HPDE6-E6E7 (cell line): ENCODE measurements around the gene ZNF804B.
"Not testable (repeated sequence)": the region's sequence is repeated elsewhere in the genome, so short reads cannot be mapped to it uniquely, and the experiment has no call there.

Source experiments
- DNase-seq: peaks from one replicate; pipeline ENCODE4 v3.0.0; 2011; ENCODE audit warnings: missing footprints; ENCODE audit errors: extremely low spot score

ZNF804B gene

DNA sequence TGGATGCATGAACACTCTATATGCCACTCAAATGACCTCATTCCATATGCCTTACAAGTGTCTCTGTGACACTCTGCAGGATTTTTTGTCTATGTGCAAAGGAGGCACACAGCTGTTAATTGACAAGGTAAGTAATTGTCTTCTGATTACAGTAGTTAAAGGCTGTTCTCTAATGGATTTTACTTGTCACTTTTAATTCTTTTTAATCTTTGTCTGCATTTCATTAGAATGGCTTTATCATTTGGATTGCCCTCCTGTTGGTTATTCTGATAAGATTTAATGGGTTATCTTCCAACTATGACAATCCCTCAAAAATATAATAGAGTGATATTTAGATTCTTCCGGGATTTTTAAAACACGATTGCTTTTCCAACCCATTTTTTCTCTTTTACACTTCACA, 326.1 kb downstream of the ZNF804B start:
- DNase-seq: no peak

DNA sequence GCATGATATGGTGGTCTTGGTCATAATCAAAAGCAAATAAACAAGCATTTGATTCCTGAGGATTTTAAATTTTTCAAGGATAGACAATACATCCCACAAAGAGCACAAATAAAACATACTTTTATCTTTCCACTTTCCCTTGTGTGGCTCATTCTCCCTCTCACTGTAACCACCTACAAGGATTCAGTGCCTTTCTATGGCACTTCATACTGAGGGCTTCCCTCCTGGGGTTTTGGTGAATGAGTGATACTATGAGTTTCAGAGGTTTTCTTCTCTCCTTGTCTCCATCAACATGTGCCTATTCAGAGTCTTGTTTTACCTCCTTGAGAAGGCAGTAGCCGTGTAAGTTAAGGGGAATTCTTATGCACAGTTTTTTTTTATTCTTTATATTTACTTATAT, 332.1 kb downstream of the ZNF804B start:
- no peak for DNase-seq

DNA sequence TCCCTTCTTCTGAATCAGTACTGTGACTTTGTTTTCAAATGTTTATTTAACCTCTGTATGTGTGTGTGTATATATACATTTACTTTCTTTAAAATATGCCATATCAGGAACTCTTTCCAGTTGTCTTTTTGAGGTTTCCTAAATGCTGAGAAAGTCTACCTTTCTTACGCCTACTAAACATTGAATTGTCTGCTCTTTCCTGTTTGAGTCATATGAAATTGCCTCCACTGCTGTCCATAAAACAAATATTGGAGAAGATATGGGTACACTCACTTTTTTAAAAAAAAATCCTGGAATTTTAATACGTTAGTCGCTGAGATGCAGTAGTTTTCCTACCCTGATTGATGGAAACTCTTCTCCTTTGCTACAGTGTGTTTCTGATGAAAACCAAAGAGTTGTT, 334.8 kb downstream of the ZNF804B start:
- DNase-seq: no peak

DNA sequence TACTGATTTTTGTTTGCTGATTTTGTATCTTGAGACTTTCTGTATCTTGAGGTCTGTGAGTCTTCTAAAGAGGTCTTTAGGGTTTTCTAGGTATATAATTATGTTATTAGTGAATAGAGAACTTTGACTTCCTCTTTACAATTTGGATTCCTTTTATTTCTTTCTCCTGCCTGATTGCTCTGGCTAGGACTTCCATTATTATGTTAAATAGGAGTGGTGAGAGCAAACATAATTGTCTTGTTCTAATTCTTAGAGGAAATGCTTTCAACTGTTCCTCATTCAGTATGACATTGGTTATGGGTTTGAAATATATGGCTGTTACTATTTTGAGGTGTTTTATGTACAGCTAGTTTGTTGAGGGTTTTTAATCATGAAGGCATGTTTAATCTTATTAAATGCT, 344.1 kb downstream of the ZNF804B start:
- DNase-seq: no peak

DNA sequence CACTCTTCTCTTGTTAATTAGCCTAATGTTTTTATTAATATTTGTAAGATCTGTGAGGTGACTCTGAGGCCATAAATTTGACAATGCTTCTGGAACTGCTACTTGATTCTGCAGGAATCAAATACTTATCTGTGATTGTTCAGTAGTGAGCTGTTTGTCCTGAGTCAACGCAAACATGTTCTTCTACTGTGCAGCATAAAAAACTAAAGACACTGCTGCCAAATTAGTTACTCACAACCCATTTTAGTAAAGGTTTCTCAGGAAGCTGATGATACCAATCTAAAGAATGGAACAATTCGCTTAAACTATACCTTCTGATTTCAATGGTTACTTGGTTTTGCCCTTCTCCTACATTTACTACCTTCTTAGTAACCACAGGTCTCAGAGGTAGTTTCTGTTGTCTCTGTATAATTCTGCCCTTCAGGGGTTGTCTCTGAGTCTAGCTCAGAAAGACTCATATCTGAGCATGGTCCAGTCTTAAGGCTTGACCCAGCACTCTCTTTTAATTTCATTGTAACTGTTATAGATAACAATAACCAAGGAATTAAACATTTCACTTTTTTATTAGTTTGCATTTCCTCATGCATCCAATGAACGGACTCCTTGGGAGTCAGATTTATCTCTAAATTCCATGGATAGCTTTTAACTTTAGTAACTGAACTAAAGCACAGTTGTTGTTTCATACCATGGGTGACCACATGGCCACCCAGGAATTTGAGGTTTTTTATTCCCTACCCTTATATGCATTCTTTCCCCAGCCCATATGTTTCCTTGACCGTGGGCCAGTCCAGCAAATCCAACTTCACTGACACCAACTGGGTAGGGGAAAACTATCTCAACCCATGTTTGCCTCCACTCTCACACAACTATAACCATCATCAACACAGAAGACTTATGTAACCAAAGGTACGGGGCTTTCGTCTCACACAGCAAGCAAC, 345.5 kb downstream of the ZNF804B start:
- DNase-seq: no peak

DNA sequence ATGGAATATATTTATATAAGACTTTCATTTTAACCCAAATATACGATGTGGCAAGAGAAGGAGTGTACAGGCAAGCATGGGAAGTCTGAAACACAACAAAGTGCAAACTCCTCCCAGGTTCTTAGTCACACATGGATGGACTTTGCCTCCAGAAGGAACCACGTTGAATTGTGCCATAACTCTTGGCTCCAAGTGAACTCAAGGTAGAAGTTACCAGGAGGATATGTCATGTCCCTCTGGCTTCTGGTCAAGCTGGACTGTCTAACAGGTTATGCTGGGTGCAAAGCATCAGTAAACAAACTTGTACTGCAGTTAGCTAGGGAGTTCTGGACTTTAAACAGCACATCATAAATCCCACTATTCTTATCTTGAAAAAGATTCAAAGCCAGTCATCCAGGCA, 364.4 kb downstream of the ZNF804B start:
- DNase-seq: no peak

DNA sequence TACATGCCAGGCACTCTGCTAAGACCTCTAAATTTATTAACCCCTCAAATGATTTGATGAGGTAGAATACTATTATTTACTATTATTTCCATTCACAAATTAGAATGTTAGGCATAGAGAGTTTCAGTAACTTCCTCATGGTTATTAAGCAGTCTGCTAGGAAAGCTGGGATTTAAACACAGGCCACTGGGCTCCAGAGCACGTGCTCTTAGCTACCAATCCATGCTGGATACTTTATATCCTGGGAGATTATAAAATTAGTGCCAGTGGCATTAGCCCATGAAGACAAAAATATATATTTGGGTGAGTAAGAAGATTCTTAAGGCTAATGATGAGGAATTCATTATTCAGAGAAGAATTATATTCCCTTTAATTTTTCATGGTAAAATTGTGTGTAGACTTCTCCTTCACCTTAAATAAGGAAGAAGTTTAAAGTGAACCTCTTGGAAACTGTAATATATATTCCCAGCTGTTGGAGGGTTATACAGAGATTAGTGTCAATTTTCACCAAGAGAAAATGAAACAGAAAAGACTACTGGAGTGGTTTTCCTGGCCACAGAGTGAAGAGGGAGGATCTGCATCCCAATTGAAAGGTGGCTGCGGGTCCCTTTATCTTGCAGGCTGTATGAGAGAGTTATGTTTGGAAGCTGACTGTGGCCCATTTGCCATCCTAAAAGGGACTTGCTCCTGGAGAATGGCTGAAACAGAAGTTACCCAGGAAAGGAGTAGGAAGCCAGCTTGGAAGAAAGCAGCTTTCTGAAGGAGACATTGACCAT, 370.3 kb downstream of the ZNF804B start:
- DNase-seq: no peak

DNA sequence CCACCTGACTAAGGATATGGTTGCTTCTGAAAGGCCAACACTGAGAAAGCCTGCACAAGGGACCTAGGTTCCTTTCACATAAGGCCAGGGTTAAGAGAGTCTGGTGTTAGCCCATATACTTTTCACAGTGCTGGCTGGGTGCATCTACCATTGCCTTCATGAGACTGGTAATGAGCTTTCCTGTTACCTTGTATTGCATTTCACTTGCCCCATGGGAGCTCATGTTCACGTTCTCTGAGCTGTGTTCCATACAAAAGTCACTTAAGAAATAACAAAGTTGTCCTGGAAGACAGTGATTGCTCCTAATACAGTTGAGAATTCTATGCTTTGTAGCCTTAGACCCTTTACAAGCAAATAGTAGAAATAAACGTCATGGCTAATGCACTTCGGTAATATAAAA, 373.9 kb downstream of the ZNF804B start:
- no peak for DNase-seq

DNA sequence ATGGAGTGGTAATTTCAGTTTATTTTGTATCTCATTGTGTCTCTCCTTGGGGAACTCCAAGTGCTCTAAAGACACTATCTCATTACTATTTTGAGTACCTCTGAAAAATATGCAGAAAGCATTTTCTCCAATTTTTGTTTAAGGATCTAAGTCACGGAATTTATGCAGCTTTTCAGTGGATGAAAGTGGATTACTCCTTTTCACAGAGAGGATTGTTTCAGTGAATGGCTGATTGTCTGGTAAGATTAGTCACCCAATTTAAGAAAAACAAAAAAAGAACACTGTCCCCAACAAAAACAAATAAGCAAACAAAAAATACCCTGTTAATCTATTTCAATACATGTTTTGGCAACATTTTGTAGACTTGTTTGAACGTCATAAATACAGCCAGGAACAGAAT, 374.3 kb downstream of the ZNF804B start:
- no peak for DNase-seq

DNA sequence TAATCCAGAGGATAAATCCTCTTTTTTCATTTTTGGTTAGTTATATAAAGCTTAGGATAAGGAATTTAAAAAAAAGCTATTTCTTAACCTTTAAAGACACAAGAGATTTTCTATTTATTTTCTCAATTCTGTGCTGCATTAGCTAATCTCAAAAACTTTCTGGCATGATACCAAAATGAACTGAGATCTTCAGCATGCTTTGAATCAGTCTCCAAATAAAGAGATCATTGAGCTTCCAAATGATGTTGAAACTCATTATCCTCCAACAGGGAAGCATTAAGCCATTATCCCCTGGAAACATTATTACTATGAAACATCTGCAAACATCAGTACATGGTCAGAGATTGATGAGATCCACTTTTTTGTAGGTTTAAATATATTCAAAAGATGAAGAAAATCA, 386.3 kb downstream of the ZNF804B start:
- DNase-seq: no peak

DNA sequence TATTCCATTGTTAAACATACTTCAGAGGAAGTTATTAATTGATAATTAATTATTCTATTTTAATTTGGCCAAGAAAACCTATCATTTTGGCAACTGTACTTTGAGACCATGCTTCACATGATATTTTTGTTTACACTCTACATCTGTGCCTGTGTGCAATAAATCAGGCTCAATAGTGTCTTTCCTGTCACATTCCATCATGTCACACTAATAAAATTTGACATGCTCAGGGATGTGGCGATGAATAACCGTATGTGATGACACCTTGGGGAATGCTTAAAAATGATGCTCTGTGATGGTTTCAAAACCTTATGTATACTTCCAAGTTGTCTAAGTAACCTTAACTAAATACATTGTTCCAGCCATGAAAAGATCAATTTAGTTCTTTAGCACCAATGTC, 400.6 kb downstream of the ZNF804B start:
- DNase-seq: no peak

DNA sequence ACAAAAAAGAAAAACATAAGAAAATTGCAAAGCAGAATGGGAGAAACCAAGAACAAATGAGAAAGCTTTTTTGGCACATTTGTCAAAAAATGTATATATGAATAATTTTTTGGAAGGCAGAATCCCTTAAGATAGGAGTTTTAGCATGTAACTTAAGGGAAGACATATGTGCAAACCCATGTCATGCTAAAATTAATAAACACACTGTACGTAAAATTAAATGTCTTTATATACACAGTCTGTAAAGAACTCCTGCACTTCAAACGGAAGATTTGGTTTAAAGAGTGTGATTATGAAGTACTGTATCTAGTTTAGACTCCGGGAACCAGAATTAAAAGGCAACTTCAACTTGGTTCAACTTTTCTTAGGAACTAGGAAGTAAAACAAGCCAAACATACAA, 405.9 kb downstream of the ZNF804B start:
- no peak for DNase-seq

DNA sequence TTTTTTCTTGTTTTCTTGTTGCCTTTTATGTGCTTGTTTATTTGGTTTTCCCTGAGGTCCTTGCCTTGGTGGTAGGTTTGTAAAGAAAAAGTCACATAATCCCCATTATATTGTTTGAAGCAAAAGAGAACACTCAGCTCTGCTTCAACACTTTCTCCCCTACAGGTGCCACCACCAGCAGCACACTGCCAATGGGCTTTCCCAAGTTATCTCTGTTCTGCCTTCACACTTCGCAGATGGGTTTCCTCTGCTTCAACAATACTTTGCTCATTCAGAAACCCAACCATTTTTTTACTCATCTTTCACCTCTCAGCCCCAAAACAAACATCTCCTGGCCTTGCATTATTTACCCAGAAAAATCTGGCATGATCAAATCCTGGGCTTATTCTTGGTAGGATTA, 411.1 kb downstream of the ZNF804B start:
- DNase-seq: no peak

DNA sequence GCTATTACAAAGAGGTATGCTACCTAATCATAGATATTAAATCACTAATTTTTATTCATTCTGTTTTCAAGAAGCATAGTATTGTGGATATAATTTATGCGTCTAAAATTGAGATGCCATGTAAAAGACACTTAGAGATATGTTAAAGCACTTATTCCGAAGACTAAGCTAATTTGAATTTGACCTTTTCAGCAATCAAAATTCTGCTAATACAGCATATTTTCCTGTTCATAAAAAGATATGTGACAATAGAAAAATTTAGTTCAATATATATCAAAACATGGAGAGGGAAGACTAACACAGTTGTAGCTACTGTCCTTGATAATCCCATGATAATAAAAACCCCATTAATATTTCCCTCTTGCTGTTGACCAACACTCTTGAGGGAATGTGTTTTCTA, 422.6 kb downstream of the ZNF804B start:
- no peak for DNase-seq

DNA sequence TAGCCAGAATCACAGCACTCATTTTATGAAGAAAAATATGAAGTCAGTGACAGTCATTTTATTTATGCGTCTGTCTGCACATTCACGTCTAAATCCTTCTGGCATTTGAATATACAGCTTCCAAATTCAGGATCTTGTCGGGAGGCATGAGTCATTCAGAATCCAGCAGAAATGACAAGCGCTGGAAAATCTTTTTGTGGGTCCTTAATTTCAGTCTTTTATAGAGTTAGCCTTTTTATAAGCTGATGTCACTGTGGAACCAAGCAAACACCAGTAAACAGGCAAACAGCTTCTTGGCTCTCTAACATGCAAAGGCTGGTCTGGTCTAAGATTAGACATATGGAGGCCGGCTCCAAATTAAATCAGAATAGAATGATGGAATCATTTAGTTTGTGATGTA, 424.2 kb downstream of the ZNF804B start:
- no peak for DNase-seq

DNA sequence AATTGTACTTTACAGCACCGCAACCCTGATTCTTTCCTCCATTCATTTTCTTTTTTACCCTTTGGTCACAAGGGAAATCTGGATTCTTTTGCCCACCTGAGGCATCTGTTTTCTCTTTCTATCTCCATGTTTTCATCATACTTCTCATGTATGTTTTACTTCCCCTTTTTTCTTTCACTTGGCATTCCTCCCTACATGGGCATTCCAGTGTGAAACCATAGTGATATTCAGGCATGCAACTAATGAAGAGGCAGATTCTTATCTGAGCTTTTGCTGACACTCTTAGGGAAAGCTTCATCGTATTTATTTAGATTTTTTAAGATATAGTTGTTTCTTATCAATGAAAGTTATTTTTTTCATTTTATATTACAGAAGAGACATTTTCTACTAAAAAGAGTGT, 441.3 kb downstream of the ZNF804B start:
- no peak for DNase-seq

DNA sequence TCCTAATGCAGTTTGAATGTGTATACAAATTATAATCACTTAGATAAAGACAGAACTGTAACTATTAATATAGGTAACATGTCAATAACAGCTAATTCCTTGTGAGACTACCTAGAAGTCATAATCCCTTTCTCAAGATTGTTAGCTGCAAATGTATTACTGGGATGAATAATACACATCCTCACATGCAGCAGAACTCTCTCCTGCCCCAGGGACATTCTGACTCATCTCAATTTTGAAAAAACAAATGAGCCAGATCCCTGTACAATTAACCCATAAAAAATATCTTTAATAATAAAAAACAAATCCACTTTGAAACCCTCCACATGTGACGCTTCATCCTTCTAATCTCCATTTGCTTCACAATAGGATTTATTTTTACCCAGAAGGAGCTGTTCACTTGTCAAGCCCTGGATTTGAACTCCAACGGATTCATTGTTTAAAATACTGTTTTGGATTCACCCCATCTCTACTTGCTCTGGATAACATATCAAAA, 464.4 kb downstream of the ZNF804B start:
- DNase-seq: no peak

DNA sequence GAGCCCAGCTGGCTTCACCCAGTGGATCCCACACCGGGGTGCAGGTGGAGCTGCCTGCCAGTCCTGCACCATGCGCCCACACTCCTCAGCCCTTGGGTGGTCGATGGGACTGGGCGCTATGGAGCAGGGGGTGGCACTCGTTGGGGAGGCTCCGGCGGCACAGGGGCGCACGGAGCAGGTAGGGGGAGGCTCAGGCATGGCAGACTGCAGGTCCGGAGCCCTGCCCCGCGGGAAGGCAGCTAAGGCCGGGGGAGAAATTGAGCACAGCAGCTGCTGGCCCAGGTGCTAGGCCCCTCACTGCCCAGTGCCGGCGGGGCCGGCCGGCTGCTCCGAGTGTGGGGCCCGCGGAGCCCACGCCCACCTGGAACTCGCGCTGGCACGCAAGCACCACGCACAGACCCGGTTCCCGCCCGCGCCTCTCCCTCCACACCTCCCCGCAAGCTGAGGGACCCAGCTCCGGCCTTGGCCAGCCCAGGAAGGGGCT, 469.2 kb downstream of the ZNF804B start:
- DNase-seq: not testable (repeated sequence)

DNA sequence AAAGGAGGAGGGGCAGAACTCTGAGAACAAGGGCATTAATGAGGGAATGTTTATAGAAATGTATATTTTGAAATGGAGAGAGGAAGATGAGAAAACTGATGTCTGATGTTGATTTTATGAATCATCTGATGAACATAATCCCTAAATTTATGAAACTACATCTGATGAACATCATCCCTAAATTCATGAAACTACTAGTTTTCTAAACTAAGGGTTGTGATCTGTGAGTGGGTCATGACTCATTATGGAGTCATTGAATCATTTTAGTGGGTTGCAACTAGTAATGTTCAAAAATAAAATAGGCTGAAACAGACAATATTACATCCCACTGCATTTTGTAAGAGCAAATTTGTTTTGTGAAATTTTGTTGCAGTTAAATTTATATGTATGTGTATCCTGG, 478.7 kb downstream of the ZNF804B start:
- no peak for DNase-seq

DNA sequence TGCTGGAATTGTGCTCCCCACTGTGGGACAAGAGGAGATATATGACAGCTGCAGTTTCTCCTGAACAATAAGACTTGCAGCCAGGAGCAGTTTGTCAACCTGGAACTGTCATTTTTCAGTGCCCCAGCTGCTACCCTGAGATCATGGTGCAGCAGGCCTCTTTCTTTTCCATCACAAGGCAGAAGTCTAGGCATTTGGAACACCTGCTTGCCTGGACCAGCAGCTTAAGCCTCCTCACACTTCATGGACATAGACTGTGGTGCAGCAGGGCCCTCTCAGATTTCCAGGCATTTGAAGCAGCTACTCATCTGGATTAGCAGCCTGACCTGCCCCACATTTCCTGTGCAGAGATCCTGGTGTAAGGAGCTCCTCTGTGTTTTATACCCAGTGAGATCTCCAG, 486.7 kb downstream of the ZNF804B start:
- no peak for DNase-seq

DNA sequence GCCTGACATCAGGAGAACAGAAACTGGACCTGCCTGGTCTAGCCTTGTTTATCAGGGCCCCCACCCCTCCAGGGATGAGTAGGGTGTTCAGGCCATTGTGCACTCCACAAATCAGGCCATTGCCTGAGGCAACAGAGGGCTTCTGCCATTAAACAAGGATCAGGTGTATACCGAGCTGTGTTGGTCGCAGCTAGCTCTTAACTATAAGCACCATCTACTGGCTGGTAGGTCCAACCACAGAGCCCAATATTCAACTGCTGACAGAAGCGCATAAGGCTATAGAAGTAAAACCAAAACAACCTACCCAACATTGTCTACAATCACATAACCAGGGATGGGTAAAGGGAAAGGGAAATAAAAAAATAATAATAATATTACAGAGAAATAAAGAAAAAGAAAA, 487.7 kb downstream of the ZNF804B start:
- no peak for DNase-seq

DNA sequence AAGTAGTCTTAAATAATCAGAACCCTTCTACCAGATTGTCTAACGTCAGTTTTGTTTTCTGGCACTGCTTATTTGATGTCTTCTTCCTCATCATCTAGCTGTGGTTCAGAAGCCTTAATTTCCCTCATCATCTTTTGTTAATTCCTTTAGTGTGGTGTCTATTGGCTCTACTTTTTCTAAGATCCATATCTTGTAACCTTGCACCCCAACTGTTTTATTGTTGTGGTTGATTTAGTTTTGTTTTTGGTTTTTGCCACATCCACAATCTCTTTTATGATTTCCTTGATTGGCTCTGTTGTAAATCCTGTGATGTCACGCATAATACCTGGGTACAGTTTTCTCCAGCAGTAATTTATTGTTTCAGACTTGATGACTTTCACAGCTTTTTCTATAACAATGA, 499.6 kb downstream of the ZNF804B start:
- DNase-seq: no peak

DNA sequence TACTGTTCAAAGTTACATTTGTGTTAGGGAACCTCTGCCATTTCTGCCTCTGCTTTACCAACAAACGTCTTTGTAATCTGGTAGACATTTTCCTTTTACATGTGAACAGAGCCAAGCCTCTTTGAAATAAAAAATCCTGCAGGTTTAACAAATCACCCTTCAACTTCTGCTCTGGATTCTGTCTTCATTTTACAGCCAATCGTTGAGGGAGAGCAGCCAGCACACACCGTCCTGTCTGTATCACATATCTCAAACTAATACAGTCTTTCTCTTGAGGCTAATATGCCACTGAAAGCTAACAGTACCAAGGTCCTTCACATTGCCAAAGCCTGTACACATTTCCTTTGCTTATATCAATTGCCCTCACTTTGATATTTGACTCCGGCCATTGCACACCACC, 504.6 kb downstream of the ZNF804B start:
- DNase-seq: no peak
